HG03139 (cell line): Measurements from ENCODE around the gene SPATA1.
"Not testable (repeated sequence)": the region's sequence is repeated elsewhere in the genome, so short reads cannot be mapped to it uniquely, and the experiment has no call there.

Source experiments
- ATAC-seq: cut with Tn5 transposase; IDR thresholded peaks from one replicate; pipeline ENCODE4 v1.9.1; 2021; ENCODE audit not compliant: unreplicated experiment

The SPATA1 gene

GRCh38 chr1:84507887-84508286 is 1.7 kb downstream of the SPATA1 start:
- not testable (repeated sequence) for ATAC-seq

- no peak for ATAC-seq
Measured at GRCh38 chr1:84508510-84508909, 2.3 kb downstream of the SPATA1 start.

- no peak for ATAC-seq
Measured at GRCh38 chr1:84509029-84509428, 2.8 kb downstream of the SPATA1 start.

GRCh38 chr1:84510165-84510564 is 4.0 kb downstream of the SPATA1 start:
- ATAC-seq, result no peak

- ATAC-seq, result no peak
Measured at GRCh38 chr1:84510668-84511067, 4.5 kb downstream of the SPATA1 start.

GRCh38 chr1:84524590-84524989 is 18.4 kb downstream of the SPATA1 start:
- ATAC-seq, result no peak

- no peak for ATAC-seq
Measured at GRCh38 chr1:84525779-84526178, 19.6 kb downstream of the SPATA1 start.

GRCh38 chr1:84538599-84538998 is 32.4 kb downstream of the SPATA1 start:
- no peak for ATAC-seq

- no peak for ATAC-seq
Measured at GRCh38 chr1:84539972-84540371, 33.8 kb downstream of the SPATA1 start.

- ATAC-seq, result no peak
Measured at GRCh38 chr1:84540759-84541158, 34.6 kb downstream of the SPATA1 start.

GRCh38 chr1:84541679-84542078 is 35.5 kb downstream of the SPATA1 start:
- no peak for ATAC-seq

GRCh38 chr1:84550826-84551225 is 44.6 kb downstream of the SPATA1 start:
- no peak for ATAC-seq

- no peak for ATAC-seq
Measured at GRCh38 chr1:84569216-84569615, 63.0 kb downstream of the SPATA1 start.

- ATAC-seq, result no peak
Measured at GRCh38 chr1:84570436-84571149, 64.4 kb downstream of the SPATA1 start.

GRCh38 chr1:84571150-84571535 is 65.0 kb downstream of the SPATA1 start:
- ATAC-seq, result no peak

- no peak for ATAC-seq
Measured at GRCh38 chr1:84573481-84573966, 67.3 kb downstream of the SPATA1 start.

GRCh38 chr1:84573967-84574842 is 68.0 kb downstream of the SPATA1 start, which contains the start of gene CTBS:
CTBS (minus strand) TSS chr1:84574440; CDS start chr1:84574415, 25 bp downstream.
- peak; percentile 82 for ATAC-seq

- ATAC-seq, result no peak
Measured at GRCh38 chr1:84574936-84575335, 68.8 kb downstream of the SPATA1 start.

GRCh38 chr1:84581648-84582047 is 75.5 kb downstream of the SPATA1 start:
- ATAC-seq, result no peak

- ATAC-seq, result no peak
Measured at GRCh38 chr1:84582802-84583587, 76.8 kb downstream of the SPATA1 start.

- no peak for ATAC-seq
Measured at GRCh38 chr1:84583648-84584047, 77.5 kb downstream of the SPATA1 start.
